Putamen (tissue), 1 donor: ENCODE results near the gene EDN3.

Source experiments
- DNase-seq: peaks from one replicate; pipeline ENCODE4 v3.0.0-alpha.2; 2016; ENCODE audit warnings: low spot score

Gene EDN3

GRCh38 chr20:59300333-59301081 is at the start of gene EDN3:
TSS of gene EDN3 (plus strand) at chr20:59300611. CDS start at chr20:59300813, 202 bp downstream.
- DNase-seq, result no peak

- DNase-seq, result no peak
Observed at GRCh38 chr20:59253325-59253724, 47.1 kb upstream of the EDN3 start.

GRCh38 chr20:59253779-59254319 is 46.6 kb upstream of the EDN3 start:
- no peak for DNase-seq

GRCh38 chr20:59255256-59255655 is 45.2 kb upstream of the EDN3 start:
- DNase-seq, result no peak

GRCh38 chr20:59258221-59258621 is 42.2 kb upstream of the EDN3 start:
- peak; percentile 41 for DNase-seq

- DNase-seq, result no peak
Observed at GRCh38 chr20:59259946-59260345, 40.5 kb upstream of the EDN3 start.

- no peak for DNase-seq
Observed at GRCh38 chr20:59265298-59265697, 35.1 kb upstream of the EDN3 start.

- no peak for DNase-seq
Observed at GRCh38 chr20:59268870-59269269, 31.5 kb upstream of the EDN3 start.

GRCh38 chr20:59269411-59270025 is 30.9 kb upstream of the EDN3 start:
- DNase-seq, result no peak

GRCh38 chr20:59270380-59270779 is 30.0 kb upstream of the EDN3 start:
- no peak for DNase-seq

- no peak for DNase-seq
Observed at GRCh38 chr20:59273739-59274357, 26.6 kb upstream of the EDN3 start.

- DNase-seq, result no peak
Observed at GRCh38 chr20:59276938-59277337, 23.5 kb upstream of the EDN3 start.

- no peak for DNase-seq
Observed at GRCh38 chr20:59284470-59284869, 15.9 kb upstream of the EDN3 start.

GRCh38 chr20:59289994-59290393 is 10.4 kb upstream of the EDN3 start:
- DNase-seq, result no peak

GRCh38 chr20:59291740-59292383 is 8.5 kb upstream of the EDN3 start:
- DNase-seq, result no peak

GRCh38 chr20:59295531-59295930 is 4.9 kb upstream of the EDN3 start:
- DNase-seq, result no peak

- no peak for DNase-seq
Observed at GRCh38 chr20:59297686-59298085, 2.7 kb upstream of the EDN3 start.

GRCh38 chr20:59299945-59300332 is 472 bp upstream of the EDN3 start:
- no peak for DNase-seq

GRCh38 chr20:59301343-59302007 is 1.1 kb downstream of the EDN3 start:
- DNase-seq, result no peak

GRCh38 chr20:59305908-59306655 is 5.7 kb downstream of the EDN3 start:
- no peak for DNase-seq

- no peak for DNase-seq
Observed at GRCh38 chr20:59307270-59307669, 6.9 kb downstream of the EDN3 start.
